WTC11 (cell line): Measurements from ENCODE around the gene ANKRD17. TPM values are rescaled to one million over a fixed set of nuclear protein-coding genes. Genes with fewer than 3 reads are reported as not detected.

Source experiments
- ATAC-seq: fragments of 200-7000 bp; cut with Tn5 transposase; 2 replicates; pipeline ENCODE4 v1.10.0; 2021; ENCODE audit warnings: mild to moderate bottlenecking, moderate library complexity
- CTCF ChIA-PET: fragments of 300-600 bp; sonication (Branson Sonifier 250); formaldehyde crosslinking; loops from one replicate; lab custom pipeline; 2021; ENCODE audit warnings: antibody characterized with exemption; lab: Charles Lee
- POLR2A ChIA-PET: fragments of 350-600 bp; sonication (Branson Sonifier 250); formaldehyde crosslinking; loops from one replicate; lab custom pipeline; 2021; ENCODE audit warnings: antibody characterized with exemption; lab: Charles Lee
- DNase-seq: peaks from one replicate; pipeline ENCODE4 v3.0.0; 2021; ENCODE audit warnings: low spot score
- H3K27ac Mint-ChIP-seq: 2 replicates; pipeline ENCODE4 v1.8.0; 2021; ENCODE audit warnings: mixed read lengths
- H3K27me3 Mint-ChIP-seq: 2 replicates; pipeline ENCODE4 v1.8.0; 2021; ENCODE audit warnings: low read depth, mild to moderate bottlenecking, moderate library complexity, mixed read lengths
- H3K36me3 Mint-ChIP-seq: 2 replicates; pipeline ENCODE4 v1.8.0; 2021; ENCODE audit warnings: mixed read lengths
- H3K4me1 Mint-ChIP-seq: 2 replicates; pipeline ENCODE4 v1.8.0; 2022; ENCODE audit warnings: mixed read lengths
- H3K4me3 Mint-ChIP-seq: 2 replicates; pipeline ENCODE4 v1.8.0; 2021; ENCODE audit warnings: mild to moderate bottlenecking, moderate library complexity, mixed read lengths
- H3K9me3 Mint-ChIP-seq: 2 replicates; pipeline ENCODE4 v1.8.0; 2021; ENCODE audit warnings: mixed read lengths
- ATF1 ChIP-seq: sonication (generic); formaldehyde crosslinking; IDR thresholded peaks from 2 replicates; pipeline ENCODE4 v1.8.1; 2023; ENCODE audit warnings: mild to moderate bottlenecking, moderate library complexity, missing genetic modification reagents
- CBFB ChIP-seq: sonication (generic); formaldehyde crosslinking; IDR thresholded peaks from 2 replicates; pipeline ENCODE4 v1.8.1; 2022; ENCODE audit warnings: mild to moderate bottlenecking, low read depth, missing genetic modification reagents
- CREM ChIP-seq: sonication (generic); formaldehyde crosslinking; IDR thresholded peaks from 2 replicates; pipeline ENCODE4 v1.8.1; 2022; ENCODE audit warnings: mild to moderate bottlenecking, missing genetic modification reagents, moderate library complexity
- EMX1 ChIP-seq: fragments of 250-450 bp; sonication (Bioruptor Pico); IDR thresholded peaks from 2 replicates; pipeline ENCODE4 v1.8.0; 2021; ENCODE audit warnings: mild to moderate bottlenecking
- GTF2I ChIP-seq: fragments of 250-450 bp; sonication (Bioruptor Pico); conservative IDR thresholded peaks from 2 replicates; pipeline ENCODE4 v1.4.0; 2021; ENCODE audit warnings: mild to moderate bottlenecking
- NFYB ChIP-seq: sonication (generic); formaldehyde crosslinking; conservative IDR thresholded peaks from 2 replicates; pipeline ENCODE4 v1.8.0; 2022; ENCODE audit warnings: low read depth, missing genetic modification reagents
- RORB ChIP-seq: fragments of 250-450 bp; sonication (Bioruptor Pico); IDR thresholded peaks from 2 replicates; pipeline ENCODE4 v1.9.0; 2021; ENCODE audit warnings: mild to moderate bottlenecking
- ZNF396 ChIP-seq: fragments of 250-450 bp; sonication (Bioruptor Pico); IDR thresholded peaks from 2 replicates; pipeline ENCODE4 v1.8.0; 2021; ENCODE audit warnings: mild to moderate bottlenecking, moderate library complexity, borderline replicate concordance
- ZNF416 ChIP-seq: fragments of 250-450 bp; sonication (Bioruptor Pico); IDR thresholded peaks from 2 replicates; pipeline ENCODE4 v1.9.0; 2021; ENCODE audit warnings: mild to moderate bottlenecking, inconsistent platforms
- total RNA-seq: library from RNA; stranded (reverse); gene quantifications from 3 replicates; pipeline ENCODE4 v1.2.3, GENCODE V29; 2021
- TF ChIP-seq, protein P1 (sequence below): fragments of 250-450 bp; sonication (Bioruptor Pico); IDR thresholded peaks from 2 replicates; pipeline ENCODE4 v1.9.0; 2021; ENCODE audit warnings: mild to moderate bottlenecking, borderline replicate concordance
- TF ChIP-seq, protein P2 (sequence below): fragments of 200-600 bp; IDR thresholded peaks from 2 replicates; pipeline ENCODE4 v1.8.0; 2022; ENCODE audit warnings: antibody characterized with exemption
- TF ChIP-seq, protein P3 (sequence below): sonication (generic); formaldehyde crosslinking; IDR thresholded peaks from 2 replicates; pipeline ENCODE4 v1.8.1; 2023; ENCODE audit warnings: mild to moderate bottlenecking, missing genetic modification reagents, moderate library complexity
- TF ChIP-seq, protein P4 (sequence below): sonication (generic); formaldehyde crosslinking; IDR thresholded peaks from 2 replicates; pipeline ENCODE4 v1.8.0; 2023; ENCODE audit warnings: missing genetic modification reagents, mild to moderate bottlenecking, borderline replicate concordance
- TF ChIP-seq, protein P5 (sequence below): sonication (generic); formaldehyde crosslinking; IDR thresholded peaks from 2 replicates; pipeline ENCODE4 v1.8.0; 2023; ENCODE audit warnings: missing genetic modification reagents
- TF ChIP-seq, protein P6 (sequence below): sonication (generic); formaldehyde crosslinking; IDR thresholded peaks from 2 replicates; pipeline ENCODE4 v1.8.1; 2023; ENCODE audit warnings: mild to moderate bottlenecking, missing genetic modification reagents, moderate library complexity
- TF ChIP-seq, protein P7 (sequence below): sonication (generic); formaldehyde crosslinking; IDR thresholded peaks from 2 replicates; pipeline ENCODE4 v1.8.1; 2022; ENCODE audit warnings: low read depth, mild to moderate bottlenecking, moderate library complexity, missing genetic modification reagents, borderline replicate concordance
- TF ChIP-seq, protein P8 (sequence below): sonication (generic); formaldehyde crosslinking; conservative IDR thresholded peaks from 2 replicates; pipeline ENCODE4 v1.8.1; 2023; ENCODE audit warnings: mild to moderate bottlenecking, low read depth, missing genetic modification reagents, moderate library complexity
- TF ChIP-seq, protein P9 (sequence below): fragments of 250-450 bp; sonication (Bioruptor Pico); IDR thresholded peaks from 2 replicates; pipeline ENCODE4 v1.8.0; 2021; ENCODE audit warnings: mild to moderate bottlenecking

ANKRD17 gene
- total RNA-seq, 1 experiment from 2014 or later: 76.0 TPM

DNA sequence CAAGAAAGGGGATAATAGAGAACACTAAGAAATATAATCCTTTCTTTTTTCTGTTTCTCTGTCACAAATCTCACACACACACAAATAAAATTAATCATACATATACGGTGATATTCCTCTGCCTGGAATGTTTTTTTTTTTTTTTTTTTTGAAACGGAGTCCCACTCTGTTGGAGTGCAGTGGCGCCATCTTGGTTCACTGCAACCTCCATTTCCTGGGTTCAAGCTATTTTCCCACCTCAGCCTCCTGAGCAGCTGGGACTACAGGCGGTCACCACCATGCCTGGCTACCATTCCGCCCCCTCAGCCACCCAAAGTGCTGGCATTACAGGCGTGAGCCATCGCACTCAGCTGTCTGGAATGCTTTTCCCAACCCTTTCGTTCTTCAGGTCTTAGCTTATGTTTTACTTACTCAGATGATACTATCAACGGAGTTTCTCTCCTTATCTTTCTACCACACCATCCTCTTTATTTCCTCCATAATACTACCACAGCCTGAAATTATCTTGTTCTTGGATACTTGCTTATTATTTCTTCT, 69.3 kb downstream of the ANKRD17 start (continued):
- TF ChIP-seq, protein P1, sequence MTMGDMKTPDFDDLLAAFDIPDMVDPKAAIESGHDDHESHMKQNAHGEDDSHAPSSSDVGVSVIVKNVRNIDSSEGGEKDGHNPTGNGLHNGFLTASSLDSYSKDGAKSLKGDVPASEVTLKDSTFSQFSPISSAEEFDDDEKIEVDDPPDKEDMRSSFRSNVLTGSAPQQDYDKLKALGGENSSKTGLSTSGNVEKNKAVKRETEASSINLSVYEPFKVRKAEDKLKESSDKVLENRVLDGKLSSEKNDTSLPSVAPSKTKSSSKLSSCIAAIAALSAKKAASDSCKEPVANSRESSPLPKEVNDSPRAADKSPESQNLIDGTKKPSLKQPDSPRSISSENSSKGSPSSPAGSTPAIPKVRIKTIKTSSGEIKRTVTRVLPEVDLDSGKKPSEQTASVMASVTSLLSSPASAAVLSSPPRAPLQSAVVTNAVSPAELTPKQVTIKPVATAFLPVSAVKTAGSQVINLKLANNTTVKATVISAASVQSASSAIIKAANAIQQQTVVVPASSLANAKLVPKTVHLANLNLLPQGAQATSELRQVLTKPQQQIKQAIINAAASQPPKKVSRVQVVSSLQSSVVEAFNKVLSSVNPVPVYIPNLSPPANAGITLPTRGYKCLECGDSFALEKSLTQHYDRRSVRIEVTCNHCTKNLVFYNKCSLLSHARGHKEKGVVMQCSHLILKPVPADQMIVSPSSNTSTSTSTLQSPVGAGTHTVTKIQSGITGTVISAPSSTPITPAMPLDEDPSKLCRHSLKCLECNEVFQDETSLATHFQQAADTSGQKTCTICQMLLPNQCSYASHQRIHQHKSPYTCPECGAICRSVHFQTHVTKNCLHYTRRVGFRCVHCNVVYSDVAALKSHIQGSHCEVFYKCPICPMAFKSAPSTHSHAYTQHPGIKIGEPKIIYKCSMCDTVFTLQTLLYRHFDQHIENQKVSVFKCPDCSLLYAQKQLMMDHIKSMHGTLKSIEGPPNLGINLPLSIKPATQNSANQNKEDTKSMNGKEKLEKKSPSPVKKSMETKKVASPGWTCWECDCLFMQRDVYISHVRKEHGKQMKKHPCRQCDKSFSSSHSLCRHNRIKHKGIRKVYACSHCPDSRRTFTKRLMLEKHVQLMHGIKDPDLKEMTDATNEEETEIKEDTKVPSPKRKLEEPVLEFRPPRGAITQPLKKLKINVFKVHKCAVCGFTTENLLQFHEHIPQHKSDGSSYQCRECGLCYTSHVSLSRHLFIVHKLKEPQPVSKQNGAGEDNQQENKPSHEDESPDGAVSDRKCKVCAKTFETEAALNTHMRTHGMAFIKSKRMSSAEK (CRISPR knock-in tag): no peak
- no peak for TF ChIP-seq RORB
- TF ChIP-seq, protein P2, sequence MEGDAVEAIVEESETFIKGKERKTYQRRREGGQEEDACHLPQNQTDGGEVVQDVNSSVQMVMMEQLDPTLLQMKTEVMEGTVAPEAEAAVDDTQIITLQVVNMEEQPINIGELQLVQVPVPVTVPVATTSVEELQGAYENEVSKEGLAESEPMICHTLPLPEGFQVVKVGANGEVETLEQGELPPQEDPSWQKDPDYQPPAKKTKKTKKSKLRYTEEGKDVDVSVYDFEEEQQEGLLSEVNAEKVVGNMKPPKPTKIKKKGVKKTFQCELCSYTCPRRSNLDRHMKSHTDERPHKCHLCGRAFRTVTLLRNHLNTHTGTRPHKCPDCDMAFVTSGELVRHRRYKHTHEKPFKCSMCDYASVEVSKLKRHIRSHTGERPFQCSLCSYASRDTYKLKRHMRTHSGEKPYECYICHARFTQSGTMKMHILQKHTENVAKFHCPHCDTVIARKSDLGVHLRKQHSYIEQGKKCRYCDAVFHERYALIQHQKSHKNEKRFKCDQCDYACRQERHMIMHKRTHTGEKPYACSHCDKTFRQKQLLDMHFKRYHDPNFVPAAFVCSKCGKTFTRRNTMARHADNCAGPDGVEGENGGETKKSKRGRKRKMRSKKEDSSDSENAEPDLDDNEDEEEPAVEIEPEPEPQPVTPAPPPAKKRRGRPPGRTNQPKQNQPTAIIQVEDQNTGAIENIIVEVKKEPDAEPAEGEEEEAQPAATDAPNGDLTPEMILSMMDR: no peak
- no peak for TF ChIP-seq ZNF416
- TF ChIP-seq CREM (CRISPR knock-in tag): no peak
- no peak for TF ChIP-seq GTF2I (CRISPR knock-in tag)
- TF ChIP-seq NFYB (CRISPR knock-in tag): no peak
- TF ChIP-seq CBFB: no peak
- TF ChIP-seq, protein P3, sequence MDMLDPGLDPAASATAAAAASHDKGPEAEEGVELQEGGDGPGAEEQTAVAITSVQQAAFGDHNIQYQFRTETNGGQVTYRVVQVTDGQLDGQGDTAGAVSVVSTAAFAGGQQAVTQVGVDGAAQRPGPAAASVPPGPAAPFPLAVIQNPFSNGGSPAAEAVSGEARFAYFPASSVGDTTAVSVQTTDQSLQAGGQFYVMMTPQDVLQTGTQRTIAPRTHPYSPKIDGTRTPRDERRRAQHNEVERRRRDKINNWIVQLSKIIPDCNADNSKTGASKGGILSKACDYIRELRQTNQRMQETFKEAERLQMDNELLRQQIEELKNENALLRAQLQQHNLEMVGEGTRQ (CRISPR knock-in tag): no peak

DNA sequence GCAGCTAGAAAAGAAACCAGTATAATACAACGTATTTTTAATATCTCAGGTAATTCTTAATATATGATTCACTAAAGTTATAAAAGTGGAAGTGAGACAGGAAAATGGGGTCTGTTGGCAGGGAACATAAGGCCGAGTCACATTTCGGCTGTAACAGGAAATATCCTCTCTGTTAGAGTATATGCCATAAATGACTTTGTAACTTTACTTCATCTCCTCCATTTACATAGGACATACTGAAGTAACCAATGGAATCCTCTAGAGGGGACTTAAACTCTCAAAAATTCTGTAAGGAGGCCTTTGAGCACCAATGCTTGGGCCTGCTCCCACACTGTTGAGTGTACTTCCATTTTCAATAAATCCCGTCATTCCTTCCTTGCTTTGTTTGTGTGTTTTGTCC, 71.3 kb downstream of the ANKRD17 start:
- no peak for DNase-seq
- peak; percentile 71 for ATAC-seq
- POLR2A ChIA-PET: no interaction called here
- Mint-ChIP-seq H3K36me3 (peaks cover 8% of the 10 kb centered on the region; the same call in 1 of the 2 replicates), H3K9me3 (peaks cover 9% of the 10 kb centered on the region; the same call in 1 of the 2 replicates), H3K4me3 (no peak overlapping the region), H3K27ac (no peak overlapping the region), H3K27me3 (no peaks in the 10 kb centered on the region), H3K4me1 (peaks cover 8% of the 10 kb centered on the region)
- CTCF ChIA-PET: no interaction called here
- TF ChIP-seq ATF1 (CRISPR knock-in tag): no peak
- TF ChIP-seq, protein P4, sequence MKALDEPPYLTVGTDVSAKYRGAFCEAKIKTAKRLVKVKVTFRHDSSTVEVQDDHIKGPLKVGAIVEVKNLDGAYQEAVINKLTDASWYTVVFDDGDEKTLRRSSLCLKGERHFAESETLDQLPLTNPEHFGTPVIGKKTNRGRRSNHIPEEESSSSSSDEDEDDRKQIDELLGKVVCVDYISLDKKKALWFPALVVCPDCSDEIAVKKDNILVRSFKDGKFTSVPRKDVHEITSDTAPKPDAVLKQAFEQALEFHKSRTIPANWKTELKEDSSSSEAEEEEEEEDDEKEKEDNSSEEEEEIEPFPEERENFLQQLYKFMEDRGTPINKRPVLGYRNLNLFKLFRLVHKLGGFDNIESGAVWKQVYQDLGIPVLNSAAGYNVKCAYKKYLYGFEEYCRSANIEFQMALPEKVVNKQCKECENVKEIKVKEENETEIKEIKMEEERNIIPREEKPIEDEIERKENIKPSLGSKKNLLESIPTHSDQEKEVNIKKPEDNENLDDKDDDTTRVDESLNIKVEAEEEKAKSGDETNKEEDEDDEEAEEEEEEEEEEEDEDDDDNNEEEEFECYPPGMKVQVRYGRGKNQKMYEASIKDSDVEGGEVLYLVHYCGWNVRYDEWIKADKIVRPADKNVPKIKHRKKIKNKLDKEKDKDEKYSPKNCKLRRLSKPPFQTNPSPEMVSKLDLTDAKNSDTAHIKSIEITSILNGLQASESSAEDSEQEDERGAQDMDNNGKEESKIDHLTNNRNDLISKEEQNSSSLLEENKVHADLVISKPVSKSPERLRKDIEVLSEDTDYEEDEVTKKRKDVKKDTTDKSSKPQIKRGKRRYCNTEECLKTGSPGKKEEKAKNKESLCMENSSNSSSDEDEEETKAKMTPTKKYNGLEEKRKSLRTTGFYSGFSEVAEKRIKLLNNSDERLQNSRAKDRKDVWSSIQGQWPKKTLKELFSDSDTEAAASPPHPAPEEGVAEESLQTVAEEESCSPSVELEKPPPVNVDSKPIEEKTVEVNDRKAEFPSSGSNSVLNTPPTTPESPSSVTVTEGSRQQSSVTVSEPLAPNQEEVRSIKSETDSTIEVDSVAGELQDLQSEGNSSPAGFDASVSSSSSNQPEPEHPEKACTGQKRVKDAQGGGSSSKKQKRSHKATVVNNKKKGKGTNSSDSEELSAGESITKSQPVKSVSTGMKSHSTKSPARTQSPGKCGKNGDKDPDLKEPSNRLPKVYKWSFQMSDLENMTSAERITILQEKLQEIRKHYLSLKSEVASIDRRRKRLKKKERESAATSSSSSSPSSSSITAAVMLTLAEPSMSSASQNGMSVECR (CRISPR knock-in tag): no peak
- no peak for TF ChIP-seq EMX1 (CRISPR knock-in tag)
- TF ChIP-seq, protein P5, sequence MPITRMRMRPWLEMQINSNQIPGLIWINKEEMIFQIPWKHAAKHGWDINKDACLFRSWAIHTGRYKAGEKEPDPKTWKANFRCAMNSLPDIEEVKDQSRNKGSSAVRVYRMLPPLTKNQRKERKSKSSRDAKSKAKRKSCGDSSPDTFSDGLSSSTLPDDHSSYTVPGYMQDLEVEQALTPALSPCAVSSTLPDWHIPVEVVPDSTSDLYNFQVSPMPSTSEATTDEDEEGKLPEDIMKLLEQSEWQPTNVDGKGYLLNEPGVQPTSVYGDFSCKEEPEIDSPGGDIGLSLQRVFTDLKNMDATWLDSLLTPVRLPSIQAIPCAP (CRISPR knock-in tag): no peak
- TF ChIP-seq, protein P6, sequence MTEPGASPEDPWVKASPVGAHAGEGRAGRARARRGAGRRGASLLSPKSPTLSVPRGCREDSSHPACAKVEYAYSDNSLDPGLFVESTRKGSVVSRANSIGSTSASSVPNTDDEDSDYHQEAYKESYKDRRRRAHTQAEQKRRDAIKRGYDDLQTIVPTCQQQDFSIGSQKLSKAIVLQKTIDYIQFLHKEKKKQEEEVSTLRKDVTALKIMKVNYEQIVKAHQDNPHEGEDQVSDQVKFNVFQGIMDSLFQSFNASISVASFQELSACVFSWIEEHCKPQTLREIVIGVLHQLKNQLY (CRISPR knock-in tag): no peak
- TF ChIP-seq, protein P7, sequence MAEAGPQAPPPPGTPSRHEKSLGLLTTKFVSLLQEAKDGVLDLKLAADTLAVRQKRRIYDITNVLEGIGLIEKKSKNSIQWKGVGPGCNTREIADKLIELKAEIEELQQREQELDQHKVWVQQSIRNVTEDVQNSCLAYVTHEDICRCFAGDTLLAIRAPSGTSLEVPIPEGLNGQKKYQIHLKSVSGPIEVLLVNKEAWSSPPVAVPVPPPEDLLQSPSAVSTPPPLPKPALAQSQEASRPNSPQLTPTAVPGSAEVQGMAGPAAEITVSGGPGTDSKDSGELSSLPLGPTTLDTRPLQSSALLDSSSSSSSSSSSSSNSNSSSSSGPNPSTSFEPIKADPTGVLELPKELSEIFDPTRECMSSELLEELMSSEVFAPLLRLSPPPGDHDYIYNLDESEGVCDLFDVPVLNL (CRISPR knock-in tag): no peak
- no peak for TF ChIP-seq ZNF396 (CRISPR knock-in tag)
- no peak for TF ChIP-seq RORB
- TF ChIP-seq, protein P8, sequence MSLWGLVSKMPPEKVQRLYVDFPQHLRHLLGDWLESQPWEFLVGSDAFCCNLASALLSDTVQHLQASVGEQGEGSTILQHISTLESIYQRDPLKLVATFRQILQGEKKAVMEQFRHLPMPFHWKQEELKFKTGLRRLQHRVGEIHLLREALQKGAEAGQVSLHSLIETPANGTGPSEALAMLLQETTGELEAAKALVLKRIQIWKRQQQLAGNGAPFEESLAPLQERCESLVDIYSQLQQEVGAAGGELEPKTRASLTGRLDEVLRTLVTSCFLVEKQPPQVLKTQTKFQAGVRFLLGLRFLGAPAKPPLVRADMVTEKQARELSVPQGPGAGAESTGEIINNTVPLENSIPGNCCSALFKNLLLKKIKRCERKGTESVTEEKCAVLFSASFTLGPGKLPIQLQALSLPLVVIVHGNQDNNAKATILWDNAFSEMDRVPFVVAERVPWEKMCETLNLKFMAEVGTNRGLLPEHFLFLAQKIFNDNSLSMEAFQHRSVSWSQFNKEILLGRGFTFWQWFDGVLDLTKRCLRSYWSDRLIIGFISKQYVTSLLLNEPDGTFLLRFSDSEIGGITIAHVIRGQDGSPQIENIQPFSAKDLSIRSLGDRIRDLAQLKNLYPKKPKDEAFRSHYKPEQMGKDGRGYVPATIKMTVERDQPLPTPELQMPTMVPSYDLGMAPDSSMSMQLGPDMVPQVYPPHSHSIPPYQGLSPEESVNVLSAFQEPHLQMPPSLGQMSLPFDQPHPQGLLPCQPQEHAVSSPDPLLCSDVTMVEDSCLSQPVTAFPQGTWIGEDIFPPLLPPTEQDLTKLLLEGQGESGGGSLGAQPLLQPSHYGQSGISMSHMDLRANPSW: no peak
- TF ChIP-seq, protein P9, sequence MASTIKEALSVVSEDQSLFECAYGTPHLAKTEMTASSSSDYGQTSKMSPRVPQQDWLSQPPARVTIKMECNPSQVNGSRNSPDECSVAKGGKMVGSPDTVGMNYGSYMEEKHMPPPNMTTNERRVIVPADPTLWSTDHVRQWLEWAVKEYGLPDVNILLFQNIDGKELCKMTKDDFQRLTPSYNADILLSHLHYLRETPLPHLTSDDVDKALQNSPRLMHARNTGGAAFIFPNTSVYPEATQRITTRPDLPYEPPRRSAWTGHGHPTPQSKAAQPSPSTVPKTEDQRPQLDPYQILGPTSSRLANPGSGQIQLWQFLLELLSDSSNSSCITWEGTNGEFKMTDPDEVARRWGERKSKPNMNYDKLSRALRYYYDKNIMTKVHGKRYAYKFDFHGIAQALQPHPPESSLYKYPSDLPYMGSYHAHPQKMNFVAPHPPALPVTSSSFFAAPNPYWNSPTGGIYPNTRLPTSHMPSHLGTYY: no peak
